NCI-H187 (cell line): ENCODE measurements around the gene TMEM217.

Experiments
- DNase-seq, 2 experiments: peaks; one replicate each; lab custom pipeline; 2025; lab: John Stamatoyannopoulos, UW

The TMEM217 gene

GRCh38 chr6:37168163-37168758, 89.7 kb downstream of the TMEM217 start:
- DNase-seq = peak in 1 of 2 experiments; percentile 10

GRCh38 chr6:37162740-37163139, 95.2 kb downstream of the TMEM217 start:
- DNase-seq = no peak
